ENCODE results near the gene PDCD1. TPM values are rescaled to one million over a fixed set of nuclear protein-coding genes. Genes with fewer than 3 reads are reported as not detected.

PDCD1 gene
- total RNA-seq, 1 experiment from 2014 or later = not detected

DNA sequence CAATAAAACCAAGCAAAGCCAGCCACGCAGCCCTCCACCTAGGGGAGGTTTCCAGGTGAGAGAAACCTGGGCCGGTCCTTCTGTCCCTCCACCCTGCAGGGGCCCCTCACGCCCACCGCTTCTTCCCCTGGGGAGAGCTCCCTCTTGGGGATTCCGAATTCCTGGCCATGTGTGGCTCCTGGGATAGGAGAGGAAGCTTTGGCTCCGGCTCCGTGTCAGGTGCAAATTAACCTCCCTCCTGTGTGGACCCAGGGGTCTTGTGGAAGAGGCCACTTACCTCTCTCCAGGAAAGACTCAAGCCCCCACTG lies 15.1 kb upstream of the PDCD1 start:
- ChIA-PET POLR2A (ENCODE audit: unreplicated experiment) (no interaction called here), CTCF (no interaction called here)
- no peaks in the 10 kb centered on the region for H3K27me3 ChIP-seq (ENCODE audit: low read length)

DNA sequence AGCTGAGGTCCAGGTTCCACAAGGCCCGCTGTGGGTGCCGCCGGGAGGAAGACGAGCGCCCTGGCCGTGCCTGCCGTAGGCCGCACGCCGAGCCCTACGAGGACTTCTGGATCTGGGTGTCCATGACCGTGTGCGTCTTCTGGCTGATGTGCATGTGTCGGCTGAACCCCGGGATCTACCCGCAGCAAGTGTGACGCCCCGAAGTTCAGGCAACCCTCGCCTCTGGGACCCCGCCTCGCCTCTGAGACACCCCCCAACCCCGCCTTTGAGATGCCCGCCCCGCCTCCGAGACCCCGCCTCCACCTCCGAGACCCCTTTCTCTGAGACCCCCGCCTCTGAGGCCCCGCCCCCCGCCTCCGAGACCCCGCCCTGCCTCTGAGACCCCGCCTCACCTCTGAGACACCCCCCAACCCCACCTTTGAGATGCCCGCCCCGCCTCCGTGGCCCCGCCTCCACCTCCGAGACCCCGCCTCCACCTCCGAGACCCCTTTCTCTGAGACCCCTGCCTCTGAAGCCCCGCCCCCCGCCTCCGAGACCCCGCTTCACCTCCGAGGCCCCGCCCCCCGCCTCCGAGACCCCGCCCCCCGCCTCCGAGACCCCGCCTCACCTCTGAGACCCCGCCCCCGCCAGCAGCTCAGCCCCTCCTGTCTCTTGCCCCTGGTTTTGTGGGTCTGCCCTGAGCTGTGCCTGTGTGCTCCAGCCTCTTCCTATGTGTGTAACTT lies 14.5 kb upstream of the PDCD1 start:
- H3F3A ChIP-seq (ENCODE audit: low read length, unreplicated experiment) = no peaks in the 10 kb centered on the region
- CTCF ChIA-PET = no interaction called here
- ATAC-seq = no peak
- H3K27me3 ChIP-seq (ENCODE audit: low read length) = no peaks in the 10 kb centered on the region
- H3K36me3 ChIP-seq (ENCODE audit: low read depth, low read length) = no peaks in the 10 kb centered on the region
- no peaks in the 10 kb centered on the region for H3K79me2 ChIP-seq (ENCODE audit: low read length)
- no peaks in the 10 kb centered on the region for H3K4me1 ChIP-seq (ENCODE audit: insufficient read depth, low read length)
- H3K4me3 ChIP-seq (ENCODE audit: low read length) = no peak overlapping the region
- POLR2A ChIA-PET (ENCODE audit: unreplicated experiment) = no interaction called here
- BruUV-seq (replicated peaks) = no TSS peak
- no peak overlapping the region for H3K9ac ChIP-seq (ENCODE audit: low read length)
- H4K20me1 ChIP-seq (ENCODE audit: low read length) = no peaks in the 10 kb centered on the region
- H3K9me2 ChIP-seq (replicated peaks; ENCODE audit: low read length) = no peaks in the 10 kb centered on the region
- H2AFZ ChIP-seq (ENCODE audit: low read length) = no peak overlapping the region
- H3K27ac ChIP-seq (ENCODE audit: low read length) = no peak overlapping the region
- no peaks in the 10 kb centered on the region for H3K9me3 ChIP-seq (ENCODE audit: low read length)
- no peak for DNase-seq
- no peak overlapping the region for H3K4me2 ChIP-seq (ENCODE audit: low read length)
- TF ChIP-seq EZH2 (IDR thresholded peaks at IDR 0.05; ENCODE audit: low read length, unreplicated experiment) (no peak), EZH2phosphoT487 (IDR thresholded peaks at IDR 0.05; ENCODE audit: borderline replicate concordance, low read length) (no peak)
- TF ChIP-seq, protein P1, sequence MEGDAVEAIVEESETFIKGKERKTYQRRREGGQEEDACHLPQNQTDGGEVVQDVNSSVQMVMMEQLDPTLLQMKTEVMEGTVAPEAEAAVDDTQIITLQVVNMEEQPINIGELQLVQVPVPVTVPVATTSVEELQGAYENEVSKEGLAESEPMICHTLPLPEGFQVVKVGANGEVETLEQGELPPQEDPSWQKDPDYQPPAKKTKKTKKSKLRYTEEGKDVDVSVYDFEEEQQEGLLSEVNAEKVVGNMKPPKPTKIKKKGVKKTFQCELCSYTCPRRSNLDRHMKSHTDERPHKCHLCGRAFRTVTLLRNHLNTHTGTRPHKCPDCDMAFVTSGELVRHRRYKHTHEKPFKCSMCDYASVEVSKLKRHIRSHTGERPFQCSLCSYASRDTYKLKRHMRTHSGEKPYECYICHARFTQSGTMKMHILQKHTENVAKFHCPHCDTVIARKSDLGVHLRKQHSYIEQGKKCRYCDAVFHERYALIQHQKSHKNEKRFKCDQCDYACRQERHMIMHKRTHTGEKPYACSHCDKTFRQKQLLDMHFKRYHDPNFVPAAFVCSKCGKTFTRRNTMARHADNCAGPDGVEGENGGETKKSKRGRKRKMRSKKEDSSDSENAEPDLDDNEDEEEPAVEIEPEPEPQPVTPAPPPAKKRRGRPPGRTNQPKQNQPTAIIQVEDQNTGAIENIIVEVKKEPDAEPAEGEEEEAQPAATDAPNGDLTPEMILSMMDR (conservative IDR thresholded peaks at IDR 0.05; ENCODE audit: low read depth, low read length) = no peak
- intact Hi-C loops (cut with micrococcal nuclease) = no loop called here

More for the DNA sequence above, 15.1 kb upstream of the PDCD1 start:
- H3F3A ChIP-seq (ENCODE audit: low read length, unreplicated experiment) = no peaks in the 10 kb centered on the region
- H3K4me2 ChIP-seq (ENCODE audit: low read length) = no peak overlapping the region
- H3K4me3 ChIP-seq (ENCODE audit: low read length) = no peak overlapping the region
- no TSS peak for BruUV-seq (replicated peaks)
- no peak overlapping the region for H3K27ac ChIP-seq (ENCODE audit: low read length)
- no peaks in the 10 kb centered on the region for H3K4me1 ChIP-seq (ENCODE audit: insufficient read depth, low read length)
- H4K20me1 ChIP-seq (ENCODE audit: low read length) = no peaks in the 10 kb centered on the region
- no peaks in the 10 kb centered on the region for H3K9me3 ChIP-seq (ENCODE audit: low read length)
- H3K36me3 ChIP-seq (ENCODE audit: low read depth, low read length) = no peaks in the 10 kb centered on the region
- no peak overlapping the region for H3K9ac ChIP-seq (ENCODE audit: low read length)
- no peaks in the 10 kb centered on the region for H3K9me2 ChIP-seq (replicated peaks; ENCODE audit: low read length)
- ATAC-seq = no peak
- no peaks in the 10 kb centered on the region for H3K79me2 ChIP-seq (ENCODE audit: low read length)
- no peak overlapping the region for H2AFZ ChIP-seq (ENCODE audit: low read length)
- intact Hi-C loops (cut with micrococcal nuclease) = no loop called here
- TF ChIP-seq EZH2phosphoT487 (IDR thresholded peaks at IDR 0.05; ENCODE audit: borderline replicate concordance, low read length) = no peak
- TF ChIP-seq, protein P1 (conservative IDR thresholded peaks at IDR 0.05; ENCODE audit: low read depth, low read length) = no peak
- no peak for TF ChIP-seq EZH2 (IDR thresholded peaks at IDR 0.05; ENCODE audit: low read length, unreplicated experiment)
- DNase-seq = no peak

DNA sequence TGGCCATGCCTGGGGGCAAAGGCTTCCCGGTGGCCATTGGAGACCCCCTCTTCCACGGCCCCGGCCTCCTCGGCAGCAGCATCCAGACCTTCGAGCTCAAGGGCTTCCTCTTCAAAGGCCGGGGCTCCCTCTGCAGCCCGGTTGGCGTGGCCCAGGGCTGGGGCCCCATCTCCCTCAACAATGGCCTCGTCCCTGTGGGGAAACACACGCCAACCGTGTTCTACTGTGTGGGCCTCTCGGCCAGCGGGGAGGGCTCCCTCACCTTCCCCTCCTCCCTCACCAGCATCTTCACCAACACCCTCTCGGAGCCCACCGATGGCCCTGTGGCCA lies 13.6 kb upstream of the PDCD1 start:
- no peaks in the 10 kb centered on the region for H3K9me3 ChIP-seq (ENCODE audit: low read length)
- no peaks in the 10 kb centered on the region for H3K79me2 ChIP-seq (ENCODE audit: low read length)
- CTCF ChIA-PET = no interaction called here
- H3F3A ChIP-seq (ENCODE audit: low read length, unreplicated experiment) = no peaks in the 10 kb centered on the region
- H2AFZ ChIP-seq (ENCODE audit: low read length) = no peak overlapping the region
- no peaks in the 10 kb centered on the region for H3K27me3 ChIP-seq (ENCODE audit: low read length)
- H3K27ac ChIP-seq (ENCODE audit: low read length) = no peak overlapping the region
- BruUV-seq (replicated peaks) = no TSS peak
- POLR2A ChIA-PET (ENCODE audit: unreplicated experiment) = no interaction called here
- no peak overlapping the region for H3K4me3 ChIP-seq (ENCODE audit: low read length)
- TF ChIP-seq EZH2 (IDR thresholded peaks at IDR 0.05; ENCODE audit: low read length, unreplicated experiment) (no peak), EZH2phosphoT487 (IDR thresholded peaks at IDR 0.05; ENCODE audit: borderline replicate concordance, low read length) (no peak)
- TF ChIP-seq, protein P1 (conservative IDR thresholded peaks at IDR 0.05; ENCODE audit: low read depth, low read length) = no peak
- intact Hi-C loops (cut with micrococcal nuclease) = no loop called here
- no peak overlapping the region for H3K9ac ChIP-seq (ENCODE audit: low read length)
- H3K9me2 ChIP-seq (replicated peaks; ENCODE audit: low read length) = no peaks in the 10 kb centered on the region
- no peaks in the 10 kb centered on the region for H3K36me3 ChIP-seq (ENCODE audit: low read depth, low read length)
- H3K4me2 ChIP-seq (ENCODE audit: low read length) = no peak overlapping the region
- DNase-seq = no peak
- ATAC-seq = no peak
- no peaks in the 10 kb centered on the region for H3K4me1 ChIP-seq (ENCODE audit: insufficient read depth, low read length)
- no peaks in the 10 kb centered on the region for H4K20me1 ChIP-seq (ENCODE audit: low read length)

Data from PC-3 (cell line).